GM18526 (cell line): ENCODE measurements around the gene TTLL11.

Source experiments
- POLR2A ChIP-seq: IDR thresholded peaks from 3 replicates; pipeline ENCODE4 v1.6.1; 2011; ENCODE audit not compliant: insufficient read length; ENCODE audit errors: extremely low read depth

TTLL11 gene

DNA sequence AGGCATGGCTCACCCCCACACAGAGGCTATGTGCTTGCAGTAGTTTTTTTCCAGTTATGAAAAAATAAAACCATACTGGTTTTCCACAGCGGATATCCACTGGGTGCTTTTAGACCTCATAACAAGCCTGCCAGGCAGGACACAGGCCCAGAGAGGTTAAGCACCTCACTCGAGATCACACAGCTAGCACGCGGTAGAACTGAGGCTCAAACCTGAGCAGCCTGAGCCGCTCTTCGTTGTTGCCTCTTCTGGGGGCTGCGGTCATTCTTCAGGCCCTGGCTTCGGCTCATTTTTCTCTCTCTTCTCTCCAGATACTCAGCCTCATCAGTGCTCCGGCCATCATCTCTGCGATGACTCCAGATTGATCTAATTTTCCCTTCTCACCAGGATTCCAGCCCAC lies 196.0 kb downstream of the TTLL11 start:
- no peak for TF ChIP-seq POLR2A

DNA sequence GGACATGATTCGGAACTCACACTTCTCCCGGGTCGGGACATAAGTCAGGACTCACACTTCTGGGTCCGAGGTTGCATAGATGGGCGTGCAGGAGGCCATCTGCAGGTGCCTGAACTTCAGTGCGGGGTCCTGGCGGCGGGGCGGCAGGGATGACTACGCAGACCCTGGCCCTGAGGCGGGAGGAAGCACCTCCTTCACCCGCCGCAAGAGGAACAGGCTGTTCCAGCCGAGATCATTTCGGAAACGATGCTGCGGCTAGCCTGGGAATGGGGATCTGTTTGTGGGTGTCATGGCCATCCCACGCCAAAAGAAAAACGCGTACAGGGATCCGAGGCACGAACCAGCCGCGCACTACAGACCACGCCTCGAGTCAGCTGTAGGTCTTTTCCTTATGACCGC lies 196.6 kb downstream of the TTLL11 start:
- no peak for TF ChIP-seq POLR2A

DNA sequence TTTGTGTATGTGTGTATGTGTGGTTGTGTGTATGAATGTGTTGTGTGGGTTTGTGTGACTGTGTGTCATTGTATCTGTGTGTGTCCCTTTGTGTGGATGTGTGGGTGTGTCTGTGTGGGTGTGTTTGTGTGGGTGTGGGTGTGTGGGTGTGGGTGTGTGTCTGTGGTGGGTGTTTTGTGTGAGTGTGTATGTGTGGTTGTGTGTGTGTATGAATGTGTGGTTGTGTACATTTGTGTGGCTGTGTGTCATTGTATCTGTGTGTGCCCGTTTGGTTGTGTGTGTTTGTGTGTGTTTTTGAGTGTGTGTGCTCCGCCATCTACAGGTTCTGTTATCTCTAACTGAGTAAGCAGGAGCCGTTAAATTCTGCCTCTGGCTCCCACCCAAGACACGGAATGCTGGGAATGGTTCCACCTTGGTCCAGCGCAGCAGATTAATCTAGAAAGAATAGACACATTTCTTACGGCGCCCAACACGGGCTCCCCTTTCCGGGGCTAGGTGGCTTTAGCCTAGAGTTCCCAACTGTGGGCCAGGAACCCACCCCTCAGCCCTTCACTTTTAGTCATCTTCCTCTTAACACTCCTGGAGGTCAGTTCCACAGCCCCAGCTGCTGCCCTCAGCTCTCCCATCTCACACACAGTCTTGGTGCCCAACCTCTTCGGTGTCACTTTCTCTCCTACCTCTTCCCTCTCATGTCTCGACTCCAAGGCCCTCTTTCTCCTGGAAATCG lies 197.1 kb downstream of the TTLL11 start:
- TF ChIP-seq POLR2A = no peak

DNA sequence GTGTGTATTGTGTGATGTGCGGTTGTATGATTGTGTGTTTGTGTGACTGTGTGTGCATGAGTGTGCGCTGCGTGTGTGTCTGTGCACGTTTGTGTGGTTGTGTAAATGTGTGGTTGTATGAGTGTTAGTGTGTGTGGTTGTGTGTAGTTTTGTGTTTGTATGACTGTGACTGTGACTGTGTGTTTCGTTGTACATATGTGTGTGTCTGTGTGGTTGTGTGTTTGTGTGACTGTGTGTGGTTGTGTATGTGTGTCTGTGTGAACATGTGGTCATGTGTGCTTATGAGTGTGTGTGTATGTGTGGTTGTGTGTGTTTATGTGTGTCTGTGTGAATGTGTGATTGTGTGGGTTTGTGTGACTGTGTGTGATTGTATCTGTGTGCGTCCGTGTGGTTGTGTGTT lies 197.8 kb downstream of the TTLL11 start:
- TF ChIP-seq POLR2A = no peak

DNA sequence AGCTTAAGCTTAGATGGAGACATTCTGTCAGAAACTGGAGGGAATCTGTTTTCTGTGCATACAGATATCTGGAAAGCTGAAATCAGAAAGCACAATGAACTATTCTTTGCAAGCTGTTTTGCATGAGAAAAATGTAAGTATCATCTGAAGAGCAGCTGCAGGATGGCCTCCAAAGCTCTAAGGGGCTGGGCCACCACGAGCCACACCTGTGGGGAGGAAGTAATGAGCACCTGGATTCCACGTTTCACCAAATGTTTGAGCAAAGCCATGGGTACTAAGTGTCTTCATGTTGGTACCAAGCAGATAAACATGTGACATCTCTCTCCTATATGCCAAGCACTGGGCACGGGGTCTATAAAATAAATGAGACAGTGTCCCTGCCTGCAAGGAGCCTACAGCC lies 199.3 kb downstream of the TTLL11 start:
- no peak for TF ChIP-seq POLR2A

DNA sequence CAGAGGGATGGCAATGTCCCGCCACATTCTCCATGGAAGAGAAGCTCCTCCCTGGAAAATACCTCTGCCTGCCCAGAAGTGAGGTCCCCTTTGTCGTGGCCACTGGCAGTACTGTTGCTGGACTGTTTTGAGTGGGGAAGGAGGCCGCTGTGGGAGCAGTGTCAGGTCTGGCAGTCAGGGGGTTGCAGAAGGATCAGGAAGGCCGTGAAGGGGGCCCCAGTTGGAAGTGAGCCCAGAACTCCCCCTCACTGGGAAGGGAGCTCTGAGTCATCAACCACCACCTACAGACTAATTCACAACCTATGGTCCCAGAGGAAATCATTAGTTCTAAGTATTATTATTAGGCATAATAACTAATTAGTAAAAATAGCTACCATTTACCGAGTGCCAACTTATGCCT lies 200.4 kb downstream of the TTLL11 start:
- TF ChIP-seq POLR2A = no peak

DNA sequence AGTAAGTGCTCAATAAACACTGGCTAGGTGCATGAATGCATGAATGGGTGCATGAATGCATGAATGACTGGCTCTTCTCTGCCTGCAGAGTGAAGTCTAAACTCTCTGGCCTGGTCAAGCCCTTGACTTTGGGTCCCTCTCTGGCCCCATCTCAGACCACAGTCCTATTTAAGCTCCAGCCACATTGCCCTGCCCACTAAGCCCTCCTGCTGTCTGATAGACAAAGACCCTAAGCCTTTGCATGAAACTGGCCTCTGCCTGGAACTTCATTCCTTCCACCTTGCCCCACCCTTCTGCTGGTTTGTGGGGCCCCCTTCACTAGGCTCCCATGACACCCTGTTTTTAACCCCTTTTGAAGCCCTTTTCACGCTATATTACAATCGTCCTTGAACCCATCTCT lies 202.4 kb downstream of the TTLL11 start:
- no peak for TF ChIP-seq POLR2A

DNA sequence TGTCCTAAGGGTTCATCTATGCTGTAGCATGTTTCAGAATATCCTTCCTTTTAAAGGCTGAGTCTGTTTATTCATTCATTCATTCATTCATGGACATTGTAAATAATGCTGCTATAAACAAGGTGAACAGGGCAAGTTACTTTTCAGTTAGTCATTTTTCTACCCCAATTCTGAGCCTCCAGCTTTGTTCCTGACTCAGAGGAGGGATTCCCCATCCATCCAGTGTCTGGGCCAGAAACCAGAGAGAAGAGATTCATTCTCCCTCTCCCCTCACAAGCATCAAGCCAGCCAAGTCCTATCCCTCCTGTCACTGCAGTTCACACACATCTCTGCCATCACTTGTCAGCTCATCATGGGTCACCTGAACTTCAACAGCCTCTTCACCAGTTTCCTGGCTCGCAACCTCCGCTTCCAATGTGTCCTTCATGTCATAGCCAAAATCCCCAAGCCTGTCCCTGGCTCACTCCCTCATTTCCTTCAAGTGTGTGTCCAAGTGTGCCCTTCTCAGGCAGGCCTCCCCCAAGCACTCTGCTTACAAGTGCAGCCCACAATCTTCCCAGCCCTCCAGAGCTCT lies 203.0 kb downstream of the TTLL11 start:
- TF ChIP-seq POLR2A = no peak

DNA sequence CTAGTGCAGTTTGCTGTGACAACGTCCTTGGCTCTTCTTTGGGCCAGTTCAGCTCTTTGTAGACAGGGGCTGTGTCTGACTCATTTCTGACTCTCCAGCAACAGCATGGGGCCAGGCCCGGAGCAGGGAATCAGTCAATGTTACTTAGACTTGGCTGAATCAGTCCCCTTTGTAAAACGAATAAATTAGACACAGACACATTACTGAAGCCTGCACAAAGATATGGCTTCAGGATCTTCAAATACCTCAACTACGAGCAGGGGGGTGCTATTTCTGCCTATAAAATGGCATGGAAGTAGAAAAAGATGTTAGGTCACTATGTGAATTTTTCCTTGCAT lies 204.7 kb downstream of the TTLL11 start:
- no peak for TF ChIP-seq POLR2A

DNA sequence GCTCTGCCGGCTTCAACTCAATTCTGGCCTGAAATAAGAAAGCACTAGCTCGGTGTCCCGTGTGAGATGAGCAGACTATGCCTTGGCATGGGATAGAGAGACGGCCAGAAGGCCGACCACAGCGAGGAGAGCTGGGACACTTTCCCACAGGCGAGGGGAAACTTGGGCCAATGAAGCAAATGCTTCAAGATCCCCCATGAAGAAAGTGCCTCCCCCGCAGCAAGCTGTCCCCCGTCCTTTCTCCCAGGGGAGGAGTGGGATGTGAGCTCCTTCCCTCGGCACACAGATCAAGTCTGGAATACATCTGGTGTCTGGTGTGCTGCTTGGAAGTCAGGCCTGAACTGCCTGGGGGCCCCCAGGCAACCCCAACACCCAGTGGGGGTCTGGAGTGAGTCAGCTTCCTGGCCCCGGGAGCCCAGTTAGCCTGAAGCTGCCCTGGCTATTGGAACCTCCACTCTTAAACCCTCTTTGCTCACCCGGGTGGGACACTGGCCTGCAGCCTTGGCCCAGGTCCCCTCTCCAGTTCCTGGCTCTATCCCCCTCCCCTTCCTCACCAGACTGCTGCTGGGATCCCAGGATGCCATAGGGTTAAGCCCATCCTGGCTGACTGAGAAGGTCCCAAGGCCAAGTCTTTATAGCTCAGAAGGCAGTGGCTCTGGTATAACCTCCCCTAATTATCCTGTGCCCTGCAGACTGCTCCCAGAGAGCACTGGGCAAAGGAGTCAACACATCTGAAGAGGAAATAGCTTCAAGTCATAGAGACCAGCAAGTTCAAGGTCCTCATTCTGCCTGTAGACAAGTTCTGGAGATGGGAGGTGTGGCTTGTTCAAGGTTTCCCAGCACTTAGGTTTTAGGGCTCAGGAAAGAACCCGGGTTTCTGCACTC lies 205.3 kb downstream of the TTLL11 start:
- no peak for TF ChIP-seq POLR2A

DNA sequence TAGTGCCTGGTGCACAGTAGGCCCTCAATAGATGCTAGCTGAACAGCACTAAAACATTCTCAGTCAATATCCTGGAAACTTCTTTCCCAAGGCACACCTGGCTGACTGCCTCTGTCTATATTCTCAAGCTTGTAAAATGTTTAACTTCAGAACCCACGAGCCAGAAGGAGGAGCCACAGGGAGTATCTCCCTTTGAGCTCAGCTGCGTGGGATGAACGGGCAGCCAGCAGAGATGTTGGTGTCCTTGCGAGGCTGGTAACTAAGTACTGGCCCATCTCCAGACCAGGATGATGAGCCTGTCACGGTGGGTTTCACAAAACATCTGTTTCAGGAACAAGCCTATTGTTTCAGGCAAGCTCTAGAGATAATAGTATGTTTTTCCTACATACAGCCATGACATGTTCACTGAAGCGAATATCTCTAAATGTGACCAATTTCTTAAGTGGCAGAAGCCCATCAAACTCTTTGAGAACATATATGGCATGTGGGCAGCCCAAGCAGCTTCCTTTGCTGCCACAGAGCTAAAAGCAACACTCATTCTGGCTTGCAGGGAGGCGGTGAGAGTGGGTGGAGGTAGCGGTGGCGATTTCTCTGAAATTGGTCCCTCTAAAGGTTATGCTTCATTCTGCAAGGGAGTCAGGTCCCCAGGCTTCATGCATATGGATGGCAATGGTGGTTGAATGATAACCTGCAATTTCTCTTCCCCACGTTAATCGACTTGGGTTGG lies 206.2 kb downstream of the TTLL11 start:
- TF ChIP-seq POLR2A = no peak

DNA sequence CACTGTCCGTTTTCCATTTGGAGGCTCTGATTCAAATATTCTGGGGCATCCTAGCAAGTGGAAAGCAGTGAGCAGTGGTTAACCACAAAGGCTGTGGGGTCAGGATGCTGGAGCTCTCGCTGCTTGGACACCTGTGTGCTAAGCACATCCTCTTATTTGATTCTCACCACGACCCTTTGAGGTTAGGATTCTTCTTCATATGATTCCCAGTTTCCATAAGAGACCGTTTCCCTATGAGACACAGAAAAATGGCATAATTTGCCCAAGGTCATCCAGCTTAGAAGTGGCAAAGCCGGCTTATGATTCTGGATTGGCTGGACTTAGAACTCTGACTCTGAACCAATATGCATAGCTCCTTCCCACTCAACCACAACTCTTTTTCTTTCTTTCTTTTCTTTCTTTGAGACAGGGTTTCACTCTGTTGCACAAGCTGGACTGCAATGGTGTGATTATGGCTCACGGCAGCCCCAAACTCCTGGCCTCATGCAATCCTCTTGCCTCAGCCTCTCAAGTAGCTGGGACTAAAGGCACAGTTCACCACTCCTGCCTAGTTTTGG lies 207.7 kb downstream of the TTLL11 start:
- TF ChIP-seq POLR2A = no peak

DNA sequence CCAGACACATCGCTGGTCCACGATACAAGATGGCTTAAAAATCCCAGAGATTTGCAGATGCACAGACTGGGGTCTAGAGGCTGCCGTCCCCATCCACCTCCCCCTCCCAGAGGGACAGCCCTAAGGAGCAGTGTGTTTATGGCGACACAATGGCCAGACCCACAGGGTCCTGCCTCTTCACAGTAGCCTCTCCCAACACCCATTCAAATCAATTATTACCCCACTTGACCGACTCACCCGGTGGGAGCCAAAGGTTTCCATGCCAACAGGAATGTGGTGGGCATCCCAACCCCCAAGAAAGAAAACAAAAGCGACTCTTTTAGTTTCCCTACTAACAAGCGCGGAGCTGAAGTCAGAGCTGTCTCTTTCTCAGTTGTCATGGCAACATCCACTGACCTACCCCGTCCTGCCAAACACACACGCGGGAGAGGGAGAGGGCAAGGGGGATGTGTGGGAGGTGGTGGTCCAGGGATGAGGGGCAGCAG lies 209.0 kb downstream of the TTLL11 start:
- no peak for TF ChIP-seq POLR2A

DNA sequence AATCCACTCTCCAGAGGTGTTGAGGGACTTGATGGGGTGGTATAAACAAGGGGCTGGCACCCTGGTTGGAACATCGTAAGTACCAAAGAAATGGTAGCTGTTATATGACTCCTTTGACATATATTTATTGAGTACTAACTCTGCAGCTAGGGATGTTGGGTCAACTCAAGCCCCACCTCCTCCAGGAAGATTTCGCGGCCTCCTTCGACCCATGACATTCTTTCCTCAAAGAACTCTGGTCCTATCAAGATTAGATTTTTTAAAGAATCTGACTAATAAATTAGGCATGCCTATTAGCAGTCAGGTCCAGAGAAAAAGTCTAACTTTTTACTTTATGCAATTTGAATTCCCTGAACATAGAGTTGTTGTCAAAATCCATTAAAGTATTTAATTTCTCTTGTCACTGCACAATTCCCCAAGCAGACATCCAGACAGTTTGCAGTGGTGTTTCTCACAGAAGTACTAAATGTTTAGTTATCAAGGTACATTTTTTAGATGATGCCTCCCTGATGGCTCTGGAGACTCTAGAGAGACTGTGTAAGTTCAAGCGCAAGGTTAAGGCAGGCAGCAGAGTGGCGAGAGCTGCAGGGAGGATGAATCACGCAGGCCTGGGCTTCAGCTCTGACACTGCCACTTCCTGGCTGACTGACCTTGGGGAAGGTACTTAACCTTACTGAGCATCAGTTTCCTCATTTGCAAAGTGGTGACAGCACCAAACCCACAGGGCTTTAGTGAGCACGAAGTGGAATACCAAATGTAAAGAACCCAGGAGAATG lies 209.6 kb downstream of the TTLL11 start:
- TF ChIP-seq POLR2A = no peak
